Panc1 (cell line): ENCODE measurements around the gene KCNQ2. TPM values are rescaled to one million over a fixed set of nuclear protein-coding genes. Genes with fewer than 3 reads are reported as not detected.
"Not testable (repeated sequence)": the region's sequence is repeated elsewhere in the genome, so short reads cannot be mapped to it uniquely, and the experiment has no call there.

Source experiments
- ATAC-seq: fragments of 200-7000 bp; cut with Tn5 transposase; 2 replicates; pipeline ENCODE4 v1.9.1; 2020; ENCODE audit warnings: mild to moderate bottlenecking, moderate library complexity
- BruUV-seq: library from RNA; stranded (reverse); fragments of 400-500 nt; replicated peaks from 2 replicates; lab custom pipeline; 2021; lab: Mats Ljungman, UMichigan
- CTCF ChIA-PET: fragments of 300-600 bp; sonication (Branson Sonifier 250); formaldehyde crosslinking; loops from one replicate; lab custom pipeline; 2022; ENCODE audit warnings: antibody characterized with exemption; lab: Charles Lee
- POLR2A ChIA-PET: fragments of 300-600 bp; sonication (Branson Sonifier 250); formaldehyde crosslinking; loops from one replicate; lab custom pipeline; 2022; ENCODE audit warnings: antibody characterized with exemption; lab: Charles Lee
- DNase-seq: peaks from one replicate; pipeline ENCODE4 v3.0.0-alpha.2; 2010; ENCODE audit warnings: low read depth, low spot score
- H3K27ac ChIP-seq: 2 replicates; pipeline ENCODE4 v1.5.1; 2011; ENCODE audit warnings: mild to moderate bottlenecking, low read length, inconsistent platforms
- H3K27me3 ChIP-seq: fragments of 200-500 bp; sonication (Bioruptor generic); 2 replicates; pipeline ENCODE4 v1.6.0; 2014; ENCODE audit warnings: low read length, inconsistent platforms; ENCODE audit not compliant: control insufficient read depth, insufficient read depth
- H3K36me3 ChIP-seq: fragments of 200-500 bp; sonication (Bioruptor generic); 2 replicates; pipeline ENCODE4 v1.5.1; 2014; ENCODE audit warnings: inconsistent platforms, mild to moderate bottlenecking, low read length, moderate library complexity; ENCODE audit not compliant: control insufficient read depth, insufficient read depth
- H3K4me1 ChIP-seq: 2 replicates; pipeline ENCODE4 v1.5.1; 2011; ENCODE audit warnings: inconsistent platforms, mild to moderate bottlenecking, low read length, moderate library complexity; ENCODE audit not compliant: control insufficient read depth, insufficient read depth
- H3K4me3 ChIP-seq, 2 experiments: 2 replicates each; pipeline ENCODE4 v1.5.1; 2011 to 2012; ENCODE audit warnings: low read depth in 2 of 2, low read length in 2 of 2, mild to moderate bottlenecking in 2 of 2, inconsistent platforms in 1 of 2, moderate library complexity in 1 of 2
- H3K9me3 ChIP-seq: fragments of 200-500 bp; sonication (Bioruptor generic); 2 replicates; pipeline ENCODE4 v1.5.1; 2014; ENCODE audit warnings: low read depth, mild to moderate bottlenecking, inconsistent platforms, low read length, moderate library complexity; ENCODE audit not compliant: control insufficient read depth, insufficient read depth
- POLR2AphosphoS5 ChIP-seq: IDR thresholded peaks from 2 replicates; pipeline ENCODE4 v1.6.1; 2012; ENCODE audit warnings: mild to moderate bottlenecking, low read depth, low read length, moderate library complexity
- SIN3A ChIP-seq: IDR thresholded peaks from 2 replicates; pipeline ENCODE4 v1.6.1; 2012; ENCODE audit warnings: low read depth, mild to moderate bottlenecking, low read length, moderate library complexity, borderline replicate concordance; ENCODE audit not compliant: insufficient read depth
- TCF7L2 ChIP-seq: IDR thresholded peaks from 2 replicates; pipeline ENCODE4 v1.6.1; 2011; ENCODE audit warnings: mild to moderate bottlenecking, low read depth, low read length, inconsistent platforms
- in situ Hi-C: cut with HindIII; loops from 2 replicates; pipeline ENCODE4 v1.10.0; 2016; ENCODE audit warnings: low sequenced_read_pairs, low pct_unique_long_range_greater_than_20kb
- intact Hi-C: fragments of 100-400 bp; cut with micrococcal nuclease; formaldehyde crosslinking; loops from one replicate; pipeline ENCODE4 v1.10.0; 2022; ENCODE audit not compliant: unreplicated experiment
- total RNA-seq: library from RNA; stranded (reverse); gene quantifications from one replicate; pipeline ENCODE4 v1.2.1, GENCODE V29; 2021; ENCODE audit not compliant: unreplicated experiment
- TF ChIP-seq, protein P1 (sequence below): fragments of 450-650 bp; IDR thresholded peaks from 2 replicates; pipeline ENCODE4 v1.5.1; 2017; ENCODE audit warnings: mild to moderate bottlenecking
- TF ChIP-seq, protein P2 (sequence below), 2 experiments: IDR thresholded peaks; 2 replicates each; pipeline ENCODE4 v1.6.1; 2011 to 2012; ENCODE audit warnings: low read depth in 2 of 2, control low read depth in 1 of 2, low read length in 1 of 2, mild to moderate bottlenecking in 1 of 2, moderate library complexity in 1 of 2; ENCODE audit not compliant: insufficient read depth in 1 of 2

Gene KCNQ2
- total RNA-seq, 1 experiment from 2014 or later = 19.4 TPM

DNA sequence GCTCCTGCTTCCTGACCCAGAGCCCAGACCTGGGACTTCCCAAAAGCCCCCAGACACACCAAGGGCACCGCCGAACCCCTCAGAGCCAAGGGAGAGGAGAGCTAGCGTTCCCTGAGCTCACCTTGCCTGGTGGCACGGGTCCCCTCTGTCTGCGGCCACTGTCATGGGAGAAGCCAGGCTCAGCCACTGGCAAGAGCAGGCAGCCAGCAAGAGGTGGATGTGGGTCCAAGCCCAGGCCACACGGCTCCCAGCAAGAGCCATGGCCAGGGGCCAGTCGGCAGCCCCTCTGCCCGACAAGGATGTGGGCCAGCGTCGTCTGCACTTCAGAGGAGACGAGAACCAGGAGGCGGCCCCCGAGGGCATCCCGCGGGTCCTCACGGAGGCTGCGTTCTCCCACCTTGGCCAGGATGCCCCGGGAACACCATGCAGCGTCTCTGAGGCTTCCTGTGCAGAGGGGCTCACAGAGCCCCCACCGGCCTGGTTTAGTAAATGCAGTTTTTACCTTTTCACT lies 46.0 kb upstream of the KCNQ2 start:
- Histone ChIP-seq H3K4me1 (peaks cover 7% of the 10 kb centered on the region), H3K4me3 (no peak overlapping the region), H3K9me3 (no peaks in the 10 kb centered on the region), H3K36me3 (peaks cover 4% of the 10 kb centered on the region; the same call in 1 of the 2 replicates), H3K27me3 (no peaks in the 10 kb centered on the region), H3K27ac (no peak overlapping the region)
- in situ Hi-C loops (no loop called here), intact Hi-C loops (no loop called here)
- TF ChIP-seq, protein P1, sequence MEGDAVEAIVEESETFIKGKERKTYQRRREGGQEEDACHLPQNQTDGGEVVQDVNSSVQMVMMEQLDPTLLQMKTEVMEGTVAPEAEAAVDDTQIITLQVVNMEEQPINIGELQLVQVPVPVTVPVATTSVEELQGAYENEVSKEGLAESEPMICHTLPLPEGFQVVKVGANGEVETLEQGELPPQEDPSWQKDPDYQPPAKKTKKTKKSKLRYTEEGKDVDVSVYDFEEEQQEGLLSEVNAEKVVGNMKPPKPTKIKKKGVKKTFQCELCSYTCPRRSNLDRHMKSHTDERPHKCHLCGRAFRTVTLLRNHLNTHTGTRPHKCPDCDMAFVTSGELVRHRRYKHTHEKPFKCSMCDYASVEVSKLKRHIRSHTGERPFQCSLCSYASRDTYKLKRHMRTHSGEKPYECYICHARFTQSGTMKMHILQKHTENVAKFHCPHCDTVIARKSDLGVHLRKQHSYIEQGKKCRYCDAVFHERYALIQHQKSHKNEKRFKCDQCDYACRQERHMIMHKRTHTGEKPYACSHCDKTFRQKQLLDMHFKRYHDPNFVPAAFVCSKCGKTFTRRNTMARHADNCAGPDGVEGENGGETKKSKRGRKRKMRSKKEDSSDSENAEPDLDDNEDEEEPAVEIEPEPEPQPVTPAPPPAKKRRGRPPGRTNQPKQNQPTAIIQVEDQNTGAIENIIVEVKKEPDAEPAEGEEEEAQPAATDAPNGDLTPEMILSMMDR = no peak
- TF ChIP-seq POLR2AphosphoS5 (no peak), SIN3A (no peak), TCF7L2 (no peak)
- TF ChIP-seq, protein P2, sequence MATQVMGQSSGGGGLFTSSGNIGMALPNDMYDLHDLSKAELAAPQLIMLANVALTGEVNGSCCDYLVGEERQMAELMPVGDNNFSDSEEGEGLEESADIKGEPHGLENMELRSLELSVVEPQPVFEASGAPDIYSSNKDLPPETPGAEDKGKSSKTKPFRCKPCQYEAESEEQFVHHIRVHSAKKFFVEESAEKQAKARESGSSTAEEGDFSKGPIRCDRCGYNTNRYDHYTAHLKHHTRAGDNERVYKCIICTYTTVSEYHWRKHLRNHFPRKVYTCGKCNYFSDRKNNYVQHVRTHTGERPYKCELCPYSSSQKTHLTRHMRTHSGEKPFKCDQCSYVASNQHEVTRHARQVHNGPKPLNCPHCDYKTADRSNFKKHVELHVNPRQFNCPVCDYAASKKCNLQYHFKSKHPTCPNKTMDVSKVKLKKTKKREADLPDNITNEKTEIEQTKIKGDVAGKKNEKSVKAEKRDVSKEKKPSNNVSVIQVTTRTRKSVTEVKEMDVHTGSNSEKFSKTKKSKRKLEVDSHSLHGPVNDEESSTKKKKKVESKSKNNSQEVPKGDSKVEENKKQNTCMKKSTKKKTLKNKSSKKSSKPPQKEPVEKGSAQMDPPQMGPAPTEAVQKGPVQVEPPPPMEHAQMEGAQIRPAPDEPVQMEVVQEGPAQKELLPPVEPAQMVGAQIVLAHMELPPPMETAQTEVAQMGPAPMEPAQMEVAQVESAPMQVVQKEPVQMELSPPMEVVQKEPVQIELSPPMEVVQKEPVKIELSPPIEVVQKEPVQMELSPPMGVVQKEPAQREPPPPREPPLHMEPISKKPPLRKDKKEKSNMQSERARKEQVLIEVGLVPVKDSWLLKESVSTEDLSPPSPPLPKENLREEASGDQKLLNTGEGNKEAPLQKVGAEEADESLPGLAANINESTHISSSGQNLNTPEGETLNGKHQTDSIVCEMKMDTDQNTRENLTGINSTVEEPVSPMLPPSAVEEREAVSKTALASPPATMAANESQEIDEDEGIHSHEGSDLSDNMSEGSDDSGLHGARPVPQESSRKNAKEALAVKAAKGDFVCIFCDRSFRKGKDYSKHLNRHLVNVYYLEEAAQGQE (IDR thresholded peaks at IDR 0.05; ENCODE audit: insufficient read depth in 1 of 2, low read depth in 2 of 2, low read length in 1 of 2) = no peak
- DNase-seq (no peak), ATAC-seq (no peak)
- CTCF ChIA-PET = no interaction called here
- no TSS peak for BruUV-seq
- POLR2A ChIA-PET = no interaction called here

DNA sequence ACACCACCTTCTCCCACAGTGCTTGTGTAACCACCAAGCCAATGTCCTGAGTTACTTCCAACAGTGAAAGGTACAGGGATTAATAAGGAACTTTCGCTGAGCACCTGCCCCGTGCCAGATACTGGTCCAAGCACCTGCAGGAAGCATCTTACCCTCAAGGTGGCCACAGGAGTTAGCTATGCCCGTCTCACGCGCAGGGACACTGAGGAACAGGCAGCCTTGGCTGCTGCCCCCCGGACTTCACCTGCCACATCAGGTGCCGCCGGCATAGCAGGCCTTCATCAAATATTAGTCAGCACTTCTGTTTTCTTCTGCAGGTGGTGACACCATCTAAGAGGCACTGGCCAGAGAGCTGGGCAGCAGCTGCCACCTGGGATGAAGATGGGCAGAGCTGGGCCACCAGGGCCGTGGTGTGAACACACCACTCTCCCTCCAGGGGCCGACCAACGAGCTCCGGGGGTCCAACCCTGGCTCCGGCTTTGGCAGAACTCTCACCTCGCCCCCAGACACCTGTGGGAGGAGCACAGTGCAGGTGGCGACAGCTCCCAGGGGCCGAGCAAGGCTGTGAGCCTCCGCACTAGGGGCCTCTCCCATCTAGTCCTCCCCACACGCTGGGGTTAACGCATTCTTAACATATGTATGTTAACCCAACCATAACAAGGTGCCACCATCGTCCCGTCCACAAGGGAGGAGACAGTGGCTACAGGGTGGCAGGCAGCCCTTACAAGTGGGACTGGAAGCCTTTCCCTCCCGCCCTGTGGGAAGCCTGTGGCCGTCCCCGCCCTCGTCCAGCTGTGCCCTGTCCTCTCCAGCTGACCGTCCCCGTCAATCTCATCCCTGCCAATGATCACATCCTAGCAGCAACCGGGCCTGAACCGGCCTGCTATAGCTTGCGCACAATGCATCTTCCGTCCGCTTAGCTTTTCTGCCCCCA lies 45.2 kb upstream of the KCNQ2 start:
- ChIA-PET CTCF (interaction anchor here (0.6 to 0.8 kb wide), 2 partner anchors 11 to 57 kb away, joined by 3 to 6 read pairs; no protein-coding TSS in a partner anchor), POLR2A (no interaction called here)
- no peaks in the 10 kb centered on the region for H3K27me3 ChIP-seq
- no peak for DNase-seq
- H3K4me1 ChIP-seq = peaks cover 7% of the 10 kb centered on the region
- H3K36me3 ChIP-seq = peaks cover 4% of the 10 kb centered on the region; the same call in 1 of the 2 replicates
- no peaks in the 10 kb centered on the region for H3K9me3 ChIP-seq
- BruUV-seq = no TSS peak
- H3K4me3 ChIP-seq = no peak overlapping the region
- intact Hi-C loops (no loop called here), in situ Hi-C loops (no loop called here)
- TF ChIP-seq, protein P1 = no peak
- no peak for TF ChIP-seq POLR2AphosphoS5
- TF ChIP-seq SIN3A = no peak
- TF ChIP-seq, protein P2 (IDR thresholded peaks at IDR 0.05; ENCODE audit: insufficient read depth in 1 of 2, low read depth in 2 of 2, low read length in 1 of 2) = no peak
- TF ChIP-seq TCF7L2 = no peak
- ATAC-seq = no peak
- no peak overlapping the region for H3K27ac ChIP-seq

DNA sequence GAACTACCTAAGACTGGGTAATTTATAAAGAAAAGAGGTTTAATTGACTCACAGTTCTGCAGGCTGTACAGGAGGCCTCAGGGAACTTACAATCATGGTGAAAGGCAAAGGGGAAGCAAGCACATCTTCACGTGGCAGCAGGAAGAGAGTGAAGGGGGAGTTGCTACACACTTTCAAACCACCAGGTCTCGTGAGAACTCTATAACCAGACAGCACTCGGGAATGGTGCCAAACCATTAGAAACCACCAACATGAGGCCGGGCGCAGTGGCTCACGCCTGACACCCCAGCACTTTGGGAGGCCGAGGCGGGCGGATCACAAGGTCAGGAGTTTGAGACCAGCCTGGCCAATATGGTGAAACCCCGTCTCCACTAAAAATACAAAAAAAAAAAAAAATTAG lies 42.1 kb upstream of the KCNQ2 start:
- H3K36me3 ChIP-seq, ATAC-seq, intact Hi-C loops, BruUV-seq, H3K4me1 ChIP-seq, in situ Hi-C loops, CTCF ChIA-PET, H3K27me3 ChIP-seq, DNase-seq, H3K4me3 ChIP-seq, POLR2A ChIA-PET, H3K9me3 ChIP-seq, H3K27ac ChIP-seq: not testable (repeated sequence)
